Muscle of leg (tissue), 11 donors: ENCODE results near the gene LCE7A. TPM values are rescaled to one million over a fixed set of nuclear protein-coding genes. Genes with fewer than 3 reads are reported as not detected.

ENCODE experiments used
- DNase-seq: peaks from one replicate; pipeline ENCODE4 v3.0.0; 2013
- H3K27ac ChIP-seq: one replicate; pipeline ENCODE4 v1.5.1; 2013; ENCODE audit warnings: mild to moderate bottlenecking, low read length, control low read depth
- H3K27me3 ChIP-seq: one replicate; pipeline ENCODE4 v1.6.1; 2013; ENCODE audit warnings: low read length; ENCODE audit not compliant: control insufficient read depth, insufficient read depth
- H3K36me3 ChIP-seq: one replicate; pipeline ENCODE4 v1.6.1; 2013; ENCODE audit warnings: low read length; ENCODE audit not compliant: control insufficient read depth, insufficient read depth
- H3K4me1 ChIP-seq: one replicate; pipeline ENCODE4 v1.6.1; 2013; ENCODE audit warnings: low read length; ENCODE audit not compliant: control insufficient read depth, insufficient read depth
- H3K4me3 ChIP-seq: one replicate; pipeline ENCODE4 v1.5.1; 2013; ENCODE audit warnings: low read length, control low read depth
- H3K9me3 ChIP-seq: replicated peaks from 2 replicates; pipeline ENCODE4 v1.6.1; 2013; ENCODE audit warnings: low read depth, low read length; ENCODE audit not compliant: control insufficient read depth
- WGBS: methylation state at CpG from one replicate; pipeline ENCODE4 v1.1.5; 2013; ENCODE audit warnings: missing lambda C conversion rate; ENCODE audit not compliant: insufficient coverage; 5-methylcytosine and 5-hydroxymethylcytosine counted together
- polyA plus RNA-seq, 8 donors: library from polyadenylated mRNA; unstranded; fragments of 120-200 nt; gene quantifications; one replicate each; pipeline versions ENCODE4 v1.2.1 to v1.2.3, GENCODE V29; 2013; ENCODE audit warnings: inconsistent platforms in 1 of 8, low replicate concordance in 1 of 8; ENCODE audit not compliant: insufficient read length in 8 of 8, insufficient read depth in 1 of 8
- total RNA-seq: library from RNA; stranded (reverse); fragments of 120-200 nt; gene quantifications from one replicate; pipeline ENCODE4 v1.2.4, GENCODE V29; 2013

LCE7A gene
- total and polyA plus RNA-seq, 9 donors: not detected

DNA sequence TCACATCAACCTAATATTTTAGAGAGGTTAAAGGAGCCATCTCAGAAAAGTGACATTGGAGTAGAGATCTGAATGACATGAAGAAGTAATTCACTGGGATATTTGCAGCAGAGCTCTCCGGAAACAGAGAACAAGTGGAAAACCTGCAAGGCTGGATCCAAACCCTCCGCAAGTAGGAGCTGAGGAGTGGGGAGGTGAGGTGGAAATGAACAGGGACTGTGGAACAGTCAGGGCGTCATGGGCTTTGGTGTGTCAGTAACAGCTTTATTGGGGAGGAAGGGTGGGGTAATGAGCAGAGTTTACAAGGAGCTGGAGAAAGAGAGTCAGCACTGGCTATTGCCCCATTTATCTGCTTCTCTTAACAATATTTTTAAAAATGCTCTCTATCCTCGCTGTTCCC lies 39.2 kb downstream of the LCE7A start:
- Histone ChIP-seq H3K4me1 (no peaks in the 10 kb centered on the region), H3K27ac (no peak overlapping the region), H3K9me3 (no peaks in the 10 kb centered on the region), H3K4me3 (no peak overlapping the region), H3K36me3 (no peaks in the 10 kb centered on the region), H3K27me3 (no peaks in the 10 kb centered on the region)
- no peak for DNase-seq
- WGBS: 63% methylated on average over 4 of the region's 4 CpGs

DNA sequence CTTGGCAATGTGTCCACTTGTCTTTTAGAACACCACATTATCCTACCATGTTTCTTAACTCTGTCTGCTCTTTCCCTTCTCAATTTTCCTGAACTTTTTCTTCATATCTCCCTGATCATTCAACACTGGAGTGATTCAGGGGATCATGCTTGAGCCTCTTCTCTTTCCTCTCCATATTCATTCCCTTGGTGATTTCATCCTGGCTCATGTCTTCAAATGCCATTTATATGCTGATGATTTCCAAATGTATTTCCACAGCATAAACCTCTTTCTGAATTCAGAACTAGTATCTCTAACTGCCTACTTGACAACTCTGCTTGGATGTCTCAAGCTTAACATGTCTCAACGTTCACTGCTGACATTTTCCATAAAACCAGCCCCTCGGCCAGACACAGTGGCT lies 40.1 kb downstream of the LCE7A start:
- DNase-seq: no peak
- H3K4me3 ChIP-seq: no peak overlapping the region
- no peaks in the 10 kb centered on the region for H3K9me3 ChIP-seq
- H3K27me3 ChIP-seq: no peaks in the 10 kb centered on the region
- WGBS: 66% methylated on average over 2 of the region's 2 CpGs
- H3K36me3 ChIP-seq: no peaks in the 10 kb centered on the region
- H3K27ac ChIP-seq: no peak overlapping the region
- no peaks in the 10 kb centered on the region for H3K4me1 ChIP-seq

DNA sequence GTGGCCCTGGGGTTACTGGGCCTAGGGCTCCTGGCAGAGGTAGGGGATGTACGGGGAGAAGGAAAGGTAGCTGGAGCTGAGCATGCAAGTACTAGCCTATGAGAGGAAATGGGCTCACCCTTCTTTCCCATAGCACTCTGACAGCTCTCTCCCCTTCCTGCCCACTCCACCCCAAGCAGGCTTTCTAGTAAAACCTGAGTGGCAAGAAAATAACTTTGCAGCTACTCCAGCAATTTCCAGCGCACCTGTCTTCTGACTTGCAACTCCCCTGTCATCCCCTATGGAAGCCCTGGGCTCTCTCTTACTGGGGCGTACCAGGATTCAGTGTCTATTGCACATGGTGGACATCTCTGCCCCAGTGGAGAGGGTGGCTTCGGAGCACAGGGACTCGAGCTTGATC lies 41.8 kb downstream of the LCE7A start:
- no peak overlapping the region for H3K27ac ChIP-seq
- WGBS: 100% methylated on average over 1 of the region's 5 CpGs
- H3K4me1 ChIP-seq: no peaks in the 10 kb centered on the region
- no peak for DNase-seq
- no peaks in the 10 kb centered on the region for H3K27me3 ChIP-seq
- H3K9me3 ChIP-seq: no peaks in the 10 kb centered on the region
- H3K4me3 ChIP-seq: no peak overlapping the region
- no peaks in the 10 kb centered on the region for H3K36me3 ChIP-seq

DNA sequence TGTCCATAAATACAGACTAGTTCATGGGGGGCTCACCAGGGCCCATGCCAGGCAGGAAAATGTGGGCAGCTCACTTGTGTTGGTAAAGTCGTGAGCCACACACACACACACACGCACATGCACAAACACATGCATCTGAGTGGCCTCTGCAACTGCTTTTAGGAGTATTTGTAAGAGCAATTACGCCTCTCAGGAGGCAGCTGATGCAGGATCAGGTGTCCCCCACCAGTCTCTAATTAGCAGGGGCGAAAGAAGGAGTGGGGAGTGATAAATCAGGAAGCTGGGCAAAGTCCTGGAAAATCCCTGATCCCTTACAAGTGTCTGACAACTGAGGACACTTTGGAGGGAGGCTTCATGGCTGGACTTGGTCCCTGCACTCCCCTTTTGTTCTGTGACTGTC lies 42.8 kb downstream of the LCE7A start:
- WGBS: 0% methylated on average over 1 of the region's 4 CpGs
- H3K36me3 ChIP-seq: no peaks in the 10 kb centered on the region
- H3K9me3 ChIP-seq: no peaks in the 10 kb centered on the region

DNA sequence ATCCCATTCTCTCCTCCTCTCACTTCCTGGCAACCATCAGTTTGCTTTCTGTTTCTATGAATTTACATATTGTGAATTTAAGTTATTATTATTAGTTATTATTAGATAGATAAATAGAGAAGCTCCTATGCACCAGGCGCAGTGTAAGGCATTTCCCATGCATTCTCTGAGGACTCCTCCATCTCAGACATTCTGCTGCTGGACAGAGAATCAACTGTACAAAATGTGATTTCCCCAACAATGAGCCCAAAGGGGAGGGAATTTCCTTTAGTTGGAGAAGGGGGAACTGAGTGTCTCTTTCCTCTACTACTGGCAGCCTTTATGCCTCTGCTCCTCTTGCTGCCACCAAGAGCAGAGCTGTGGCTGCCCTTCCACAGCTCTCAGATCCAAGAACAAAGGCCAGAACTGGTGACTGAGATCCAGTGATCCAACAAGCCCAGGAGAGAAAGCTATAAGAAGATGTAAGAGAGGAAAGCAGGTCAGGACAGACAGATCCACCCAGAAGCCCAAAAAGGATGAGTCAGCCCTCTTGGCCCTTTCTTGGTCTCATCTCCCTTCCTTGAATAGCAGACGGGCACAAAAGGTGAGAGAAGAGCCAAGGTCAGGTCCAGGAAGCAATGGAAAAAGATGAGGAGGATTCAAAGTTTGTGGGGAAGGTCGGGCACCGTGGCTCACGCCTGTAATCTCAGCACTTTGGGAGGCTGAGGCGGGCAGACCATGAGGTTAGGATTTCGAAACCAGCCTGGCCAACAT lies 45.1 kb downstream of the LCE7A start:
- no CpG with 5 or more reads among the region's 7 CpGs for WGBS
- no peaks in the 10 kb centered on the region for H3K9me3 ChIP-seq
- no peak for DNase-seq
- no peaks in the 10 kb centered on the region for H3K36me3 ChIP-seq
- no peaks in the 10 kb centered on the region for H3K27me3 ChIP-seq
- no peak overlapping the region for H3K27ac ChIP-seq
- H3K4me3 ChIP-seq: no peak overlapping the region
- no peaks in the 10 kb centered on the region for H3K4me1 ChIP-seq

More for the DNA sequence above, 42.8 kb downstream of the LCE7A start:
- no peaks in the 10 kb centered on the region for H3K4me1 ChIP-seq
- DNase-seq: no peak
- H3K27me3 ChIP-seq: no peaks in the 10 kb centered on the region
- no peak overlapping the region for H3K27ac ChIP-seq
- H3K4me3 ChIP-seq: no peak overlapping the region

DNA sequence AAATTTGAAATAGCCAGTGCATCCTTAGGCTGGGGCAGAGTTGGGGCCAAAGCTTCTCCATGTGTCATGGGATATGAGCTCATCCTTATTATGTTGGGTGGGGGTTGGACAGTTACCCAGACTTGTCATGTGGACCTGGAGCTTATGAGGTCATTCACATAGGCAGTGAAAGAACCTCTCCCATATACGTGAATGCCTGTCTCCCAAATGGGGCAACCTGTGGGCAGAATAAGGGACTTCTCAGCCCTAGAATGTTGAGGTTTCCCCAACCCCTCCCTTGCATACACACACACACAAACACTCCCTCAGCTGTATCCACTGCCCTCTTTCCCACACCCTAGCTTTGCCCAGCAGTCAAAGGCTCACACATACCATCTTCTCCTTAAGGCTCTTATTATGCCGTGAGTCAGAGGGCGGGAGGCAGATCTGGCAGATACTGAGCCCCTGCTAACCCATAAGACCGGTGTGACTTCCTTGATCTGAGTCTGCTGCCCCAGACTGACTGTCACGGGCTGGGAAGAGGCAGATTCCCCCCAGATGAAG lies 46.3 kb downstream of the LCE7A start:
- H3K27me3 ChIP-seq: no peaks in the 10 kb centered on the region
- no peaks in the 10 kb centered on the region for H3K4me1 ChIP-seq
- no peak overlapping the region for H3K4me3 ChIP-seq
- peak; percentile 28 for DNase-seq
- 52% methylated on average over 5 of the region's 5 CpGs for WGBS
- H3K9me3 ChIP-seq: no peaks in the 10 kb centered on the region
- no peak overlapping the region for H3K27ac ChIP-seq
- H3K36me3 ChIP-seq: no peaks in the 10 kb centered on the region

DNA sequence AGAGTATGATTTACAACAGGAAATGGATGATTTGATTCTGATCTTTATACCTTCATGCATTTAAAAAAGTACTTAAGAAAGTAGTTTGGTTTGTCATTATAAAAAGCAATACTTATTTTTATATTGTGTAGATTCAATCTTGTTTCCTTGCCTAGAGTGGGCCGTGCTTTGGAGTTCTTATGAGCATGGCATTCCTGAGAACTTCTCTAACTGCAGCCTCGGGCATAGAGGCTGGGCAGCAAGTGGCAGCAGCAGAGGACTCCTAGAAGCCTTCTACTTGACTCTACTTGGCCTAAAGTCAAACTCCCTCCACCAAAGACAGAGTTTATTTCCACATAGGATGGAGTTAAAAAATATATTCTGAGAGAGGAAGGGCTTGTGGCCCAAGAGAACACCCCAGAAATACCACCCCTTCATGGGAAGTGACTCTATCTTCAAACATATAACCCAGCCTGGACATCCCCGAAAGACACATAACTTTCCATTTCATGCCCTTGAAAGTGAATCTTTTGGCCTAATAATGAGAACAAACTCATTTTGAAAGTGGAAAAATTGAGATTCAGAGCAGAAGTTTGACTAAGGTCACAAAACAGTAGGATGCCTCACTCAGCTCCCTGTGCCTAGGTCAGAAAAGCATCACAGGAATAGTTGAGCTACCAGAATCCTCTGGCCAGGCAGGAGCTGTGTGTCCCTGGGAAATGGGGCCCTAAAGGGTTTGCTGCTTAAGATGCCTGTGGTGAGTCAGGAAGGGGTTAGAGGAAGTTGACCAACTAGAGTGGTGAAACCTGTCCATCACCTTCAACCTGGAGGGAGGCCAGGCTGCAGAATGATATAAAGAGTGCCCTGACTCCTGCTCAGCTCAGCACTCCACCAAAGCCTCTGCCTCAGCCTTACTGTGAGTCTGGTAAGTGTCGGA lies 48.1 kb downstream of the LCE7A start, which contains the start of gene IVL:
IVL (plus strand) TSS at position 861 of the 916 bp plus-strand sequence. CDS start 1,252 bp downstream, outside the sequence.
- no peaks in the 10 kb centered on the region for H3K27me3 ChIP-seq
- no peak within 1 kb of the TSS for H3K27ac ChIP-seq
- no peak within 1 kb of the TSS for H3K4me3 ChIP-seq
- H3K4me1 ChIP-seq: no peaks in the 10 kb centered on the region
- 58% methylated on average over 2 of the region's 4 CpGs for WGBS
- no peaks in the 10 kb centered on the region for H3K36me3 ChIP-seq
- DNase-seq: no peak
- H3K9me3 ChIP-seq: no peaks in the 10 kb centered on the region

DNA sequence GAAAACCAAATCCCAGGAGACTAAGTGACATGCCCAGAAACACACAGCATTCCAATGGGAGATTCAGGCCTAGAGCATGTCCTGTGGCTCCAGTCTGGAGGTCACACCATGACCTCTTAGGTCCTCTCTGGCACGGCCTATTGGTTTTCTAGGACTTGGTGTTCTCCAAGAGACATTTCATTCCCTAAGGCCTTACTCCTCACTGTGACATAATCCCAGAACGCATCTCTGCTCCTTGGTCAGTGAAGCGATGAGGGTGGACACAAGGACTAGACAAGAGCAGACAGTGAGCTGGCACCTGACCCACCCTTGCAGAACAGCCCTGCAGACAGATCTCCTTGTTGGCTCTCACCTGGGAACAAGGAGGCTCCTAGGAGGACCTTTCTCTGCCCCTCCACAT lies 49.4 kb downstream of the LCE7A start:
- H3K4me1 ChIP-seq: no peaks in the 10 kb centered on the region
- WGBS: 90% methylated on average over 3 of the region's 3 CpGs
- DNase-seq: no peak
- no peaks in the 10 kb centered on the region for H3K36me3 ChIP-seq
- H3K27ac ChIP-seq: no peak overlapping the region
- no peaks in the 10 kb centered on the region for H3K9me3 ChIP-seq
- no peaks in the 10 kb centered on the region for H3K27me3 ChIP-seq
- H3K4me3 ChIP-seq: no peak overlapping the region
